Activated T-cell treated with anti-CD3 and anti-CD28 coated beads, Interleukin-2, amount 50 U/mL, for 1 hour (primary cell): ENCODE data around the gene HAUS8.
A peak's percentile ranks its signal among the peaks of the same experiment; 100 is the strongest.
"Not testable (repeated sequence)": the region's sequence is repeated elsewhere in the genome, so short reads cannot be mapped to it uniquely, and the experiment has no call there.

Experiments
- DNase-seq: peaks from one replicate; pipeline ENCODE4 v3.0.0-alpha.2; 2020

Gene HAUS8

DNA sequence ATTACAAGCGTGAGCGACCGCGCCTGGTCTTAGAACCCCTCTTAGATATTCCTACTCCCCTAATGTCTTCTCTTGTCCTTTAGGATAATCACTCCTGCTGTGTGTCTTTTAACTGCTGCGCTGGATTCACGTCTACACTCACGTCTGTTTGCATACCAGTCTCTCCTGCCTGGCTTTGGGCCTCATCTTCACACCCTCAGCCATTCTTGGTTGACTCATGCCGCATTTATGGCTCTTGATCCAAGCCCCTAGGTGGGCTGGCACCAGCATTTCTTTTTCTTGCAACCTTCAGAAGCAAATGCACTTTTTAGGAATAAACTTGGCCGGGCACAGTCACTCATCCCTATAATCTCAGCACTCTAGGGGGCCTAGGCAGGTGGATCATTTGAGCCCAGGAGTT lies 23.1 kb upstream of the HAUS8 start:
- no peak for DNase-seq

- DNase-seq: no peak
These were observed 22.4 kb upstream of the HAUS8 start for GRCh38 chr19:17097593-17098126.

- no peak for DNase-seq
These were observed 20.1 kb upstream of the HAUS8 start for GRCh38 chr19:17095141-17095919.

- DNase-seq: not testable (repeated sequence)
These were observed 19.4 kb upstream of the HAUS8 start for GRCh38 chr19:17094694-17095093.

- no peak for DNase-seq
These were observed 17.4 kb upstream of the HAUS8 start for GRCh38 chr19:17092696-17093095.

DNA sequence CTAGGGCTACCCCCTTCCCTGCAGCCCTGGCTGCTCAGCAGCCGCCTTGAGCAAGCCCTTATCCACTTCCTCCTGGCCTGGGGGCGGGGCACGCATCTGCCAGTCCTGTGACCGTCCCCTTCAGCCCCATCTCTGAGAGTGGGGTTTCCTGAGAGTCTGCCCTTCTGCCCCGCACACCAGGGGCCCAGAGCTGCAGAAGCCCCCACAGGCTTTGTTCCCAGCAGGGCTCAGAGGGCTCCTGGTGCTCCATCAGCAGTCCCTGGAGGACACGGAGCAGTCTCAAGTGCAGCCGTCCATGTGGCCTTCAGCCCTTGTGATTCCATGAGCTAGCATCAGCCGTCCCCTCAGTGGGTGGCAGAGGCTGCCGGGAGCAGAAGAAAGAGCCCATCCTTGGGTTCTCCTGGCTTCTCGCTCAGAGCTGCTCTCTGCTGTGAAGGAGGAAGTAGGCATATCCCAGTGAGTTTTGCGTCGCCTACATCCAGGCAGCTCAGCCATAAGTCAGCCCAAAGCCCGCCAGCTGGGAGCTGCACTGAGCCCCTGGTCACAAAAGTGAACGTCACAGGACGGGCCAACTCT lies 16.6 kb upstream of the HAUS8 start:
- DNase-seq: no peak

GRCh38 chr19:17090583-17090982 lies 15.3 kb upstream of the HAUS8 start:
- no peak for DNase-seq

- no peak for DNase-seq
These were observed 13.3 kb upstream of the HAUS8 start for GRCh38 chr19:17088552-17088951.

DNA sequence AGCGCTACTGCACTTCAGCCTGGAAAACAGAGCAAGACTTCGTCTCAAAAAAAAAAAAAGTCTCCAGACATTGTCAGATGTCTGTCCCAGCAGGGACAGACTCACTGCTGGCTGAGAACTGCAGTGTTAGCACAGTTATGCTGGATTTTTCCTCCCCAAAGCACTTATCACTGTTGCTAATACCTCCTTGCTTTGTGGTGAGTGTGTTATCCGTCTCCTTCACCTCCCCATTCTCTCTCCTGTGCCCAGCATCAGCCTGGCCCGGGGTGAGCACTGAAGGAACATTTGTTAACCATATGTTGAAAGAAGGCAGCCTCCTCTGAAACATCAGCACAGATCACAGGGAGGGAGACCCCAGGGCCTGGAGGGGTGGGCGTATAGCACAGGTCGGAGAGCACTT lies 11.6 kb upstream of the HAUS8 start:
- DNase-seq: no peak

GRCh38 chr19:17086120-17086519 lies 10.9 kb upstream of the HAUS8 start:
- DNase-seq: no peak

- no peak for DNase-seq
These were observed 6.7 kb upstream of the HAUS8 start for GRCh38 chr19:17081672-17082630.

GRCh38 chr19:17080440-17080801 lies 5.2 kb upstream of the HAUS8 start:
- DNase-seq: no peak

GRCh38 chr19:17079710-17080439 lies 4.6 kb upstream of the HAUS8 start:
- DNase-seq: peak; percentile 60

DNA sequence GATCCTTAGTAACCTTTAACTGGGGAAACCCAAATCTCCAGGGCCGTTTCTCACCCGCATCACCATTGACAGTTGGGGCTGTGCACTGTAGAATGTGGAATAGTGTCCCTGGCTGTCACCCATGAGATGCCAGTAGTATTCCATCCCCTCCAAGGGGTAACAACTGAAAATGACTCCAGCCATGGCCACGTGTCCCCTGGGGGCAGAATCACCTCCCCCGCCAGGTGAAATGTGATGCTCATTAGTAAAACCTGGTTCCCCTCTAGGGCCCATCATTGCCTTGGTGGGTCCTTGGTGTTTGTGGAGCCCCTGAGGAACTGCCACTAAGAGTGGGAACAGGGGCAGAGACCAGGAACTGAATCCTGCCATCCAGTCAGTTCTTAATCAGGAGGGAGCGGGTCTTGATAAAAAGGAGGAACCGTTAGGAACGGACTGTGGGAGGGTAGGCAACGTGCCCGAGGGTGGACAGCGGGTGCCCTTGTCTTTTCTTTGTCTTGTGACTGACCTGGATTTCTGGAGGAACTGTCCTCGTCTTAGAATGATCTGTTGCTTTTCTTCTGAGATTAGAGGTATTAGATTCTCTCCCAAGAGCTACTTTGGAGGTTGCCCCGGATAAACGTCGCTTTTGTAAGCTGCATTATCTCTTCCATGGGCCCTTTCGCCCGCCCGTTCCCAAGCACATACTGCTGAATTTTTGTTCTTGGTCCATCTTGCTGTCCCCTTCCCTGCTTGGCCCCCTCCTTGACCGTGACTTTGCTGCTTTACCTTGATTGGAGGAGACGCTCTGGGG lies 3.9 kb upstream of the HAUS8 start:
- DNase-seq: no peak

DNA sequence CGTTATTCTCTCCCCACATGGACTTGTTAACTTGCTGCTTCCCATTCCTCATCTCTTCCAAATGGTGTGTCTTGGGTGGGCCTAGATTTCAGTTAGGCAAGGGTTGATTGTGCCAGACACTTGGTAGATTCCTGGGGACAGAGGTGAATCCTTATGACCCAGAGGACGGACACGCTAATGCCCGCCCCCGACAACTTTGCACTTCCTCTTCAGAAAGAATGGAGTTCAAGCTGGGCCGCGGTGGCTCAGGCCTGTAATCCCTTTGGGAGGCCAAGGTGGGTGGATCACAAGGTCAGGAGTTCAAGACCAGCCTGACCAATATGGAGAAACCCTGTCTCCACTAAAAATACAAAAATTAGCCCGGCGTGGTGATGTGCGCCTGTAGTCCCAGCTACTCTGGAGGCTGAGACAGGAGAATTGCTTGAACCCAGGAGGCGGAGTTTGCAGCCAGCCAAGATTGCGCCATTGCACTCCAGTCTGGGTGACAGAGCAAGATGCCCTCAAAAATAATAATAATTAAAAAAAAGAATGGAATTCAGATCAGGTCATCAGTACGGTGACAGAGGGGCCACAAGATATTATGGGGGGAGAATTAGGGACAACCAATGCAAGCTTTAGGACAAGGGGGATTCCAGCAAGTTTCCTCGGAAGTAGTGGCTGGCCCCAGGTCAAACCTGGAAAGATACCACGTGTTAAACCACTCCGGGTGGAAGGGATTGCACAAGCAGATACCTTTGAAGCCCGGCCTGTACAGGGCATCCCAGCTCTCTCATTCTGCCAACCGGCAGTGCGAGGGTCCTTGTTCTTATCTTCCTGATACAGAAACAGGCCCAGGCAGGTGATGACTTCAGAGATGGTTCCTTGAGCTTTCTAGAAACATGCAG lies 3.0 kb upstream of the HAUS8 start:
- DNase-seq: no peak

DNA sequence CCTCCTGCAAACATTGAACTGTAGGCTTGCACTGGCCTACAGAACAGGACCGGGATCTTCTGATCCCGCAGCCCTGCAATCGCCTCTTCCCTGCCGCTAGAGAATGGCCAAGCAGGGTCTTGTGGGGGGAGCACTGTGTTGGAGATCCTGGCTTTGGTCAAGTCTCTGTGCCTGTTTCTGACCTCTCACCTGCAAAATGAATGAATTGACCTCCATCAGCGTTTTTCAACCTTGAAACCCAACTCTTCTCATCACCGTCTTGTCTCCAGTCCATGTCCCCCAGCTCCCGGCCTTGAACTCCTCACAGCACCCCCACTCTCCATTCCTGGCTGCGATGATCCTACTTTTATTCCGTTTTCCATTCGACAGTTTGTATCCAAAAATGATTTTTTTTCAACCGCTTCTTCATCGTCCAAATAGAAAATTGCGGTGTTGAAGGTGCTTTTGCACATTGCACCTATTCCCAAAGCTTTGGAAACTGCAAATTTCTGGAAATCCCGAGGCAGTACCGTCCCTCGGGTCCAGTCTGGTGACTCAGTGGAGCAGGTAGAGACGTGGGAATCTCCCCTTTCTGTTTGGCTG lies 2.3 kb upstream of the HAUS8 start:
- DNase-seq: no peak

DNA sequence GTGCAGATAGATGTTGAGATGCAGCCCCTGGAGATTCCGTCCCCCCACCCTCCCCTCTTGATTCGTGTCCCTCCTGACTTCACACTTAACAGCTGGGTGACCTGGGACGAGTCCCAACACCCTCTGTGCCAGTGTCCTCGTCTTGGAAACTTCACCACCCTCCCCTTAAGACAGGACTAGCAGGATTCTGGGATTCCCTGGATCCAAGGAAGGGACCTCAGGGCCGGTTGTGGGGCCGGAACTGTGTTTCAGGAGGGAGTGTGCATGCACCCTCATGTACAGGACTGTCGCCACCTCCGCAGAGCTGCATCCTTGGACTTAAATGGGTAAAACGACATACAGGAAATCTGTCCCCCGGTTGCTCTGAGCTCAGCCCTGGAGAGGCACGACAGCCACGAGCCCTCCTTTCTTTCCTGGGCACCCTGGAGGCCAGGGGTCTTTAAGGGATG lies 1.3 kb upstream of the HAUS8 start:
- DNase-seq: peak; percentile 37

DNA sequence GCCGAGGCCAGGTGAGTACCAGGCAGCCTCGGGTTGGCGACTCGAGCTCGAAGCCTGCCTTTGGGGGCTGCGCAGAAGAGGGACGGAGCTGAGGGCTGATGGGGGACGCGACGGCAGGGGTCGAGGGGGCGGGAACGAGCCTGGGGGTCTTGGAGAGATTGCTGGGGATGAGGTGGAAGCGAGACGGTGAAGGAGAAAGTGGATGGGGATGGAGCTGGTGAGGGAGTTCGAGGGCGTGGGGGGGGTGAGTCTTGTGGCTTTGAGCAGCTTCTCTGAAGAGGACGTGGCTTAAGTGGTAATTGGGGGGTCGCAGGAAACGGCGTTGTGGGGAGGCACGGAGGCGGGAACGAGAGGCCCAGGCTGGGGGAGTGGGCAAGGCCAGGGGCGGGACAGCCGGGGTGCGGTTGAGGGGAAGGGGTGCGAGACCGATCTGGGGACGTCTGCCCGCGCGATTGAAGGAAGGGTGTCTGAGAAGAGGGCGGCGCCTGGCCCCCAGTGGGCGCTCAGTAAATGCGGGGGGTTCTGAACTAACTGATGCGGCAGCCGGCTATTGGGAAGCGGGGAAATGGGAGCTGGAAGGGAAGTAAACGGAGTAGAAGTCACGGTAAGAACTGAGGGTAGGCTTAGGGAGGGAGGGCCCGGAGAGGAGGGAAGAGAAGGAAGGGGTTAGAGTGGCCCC lies 751 bp upstream of the HAUS8 start:
- DNase-seq: peak; percentile 59

GRCh38 chr19:17074634-17075034 lies 618 bp downstream of the HAUS8 start:
- no peak for DNase-seq
